ENCODE data around the gene CEP85. TPM values are rescaled to one million over a fixed set of nuclear protein-coding genes. Genes with fewer than 3 reads are reported as not detected.
"Not testable (repeated sequence)": the region's sequence is repeated elsewhere in the genome, so short reads cannot be mapped to it uniquely, and the experiment has no call there.

CEP85 gene
- total RNA-seq, 4 donors from 2014 or later, result 1.8 to 14.0 (median 5.3) TPM

DNA sequence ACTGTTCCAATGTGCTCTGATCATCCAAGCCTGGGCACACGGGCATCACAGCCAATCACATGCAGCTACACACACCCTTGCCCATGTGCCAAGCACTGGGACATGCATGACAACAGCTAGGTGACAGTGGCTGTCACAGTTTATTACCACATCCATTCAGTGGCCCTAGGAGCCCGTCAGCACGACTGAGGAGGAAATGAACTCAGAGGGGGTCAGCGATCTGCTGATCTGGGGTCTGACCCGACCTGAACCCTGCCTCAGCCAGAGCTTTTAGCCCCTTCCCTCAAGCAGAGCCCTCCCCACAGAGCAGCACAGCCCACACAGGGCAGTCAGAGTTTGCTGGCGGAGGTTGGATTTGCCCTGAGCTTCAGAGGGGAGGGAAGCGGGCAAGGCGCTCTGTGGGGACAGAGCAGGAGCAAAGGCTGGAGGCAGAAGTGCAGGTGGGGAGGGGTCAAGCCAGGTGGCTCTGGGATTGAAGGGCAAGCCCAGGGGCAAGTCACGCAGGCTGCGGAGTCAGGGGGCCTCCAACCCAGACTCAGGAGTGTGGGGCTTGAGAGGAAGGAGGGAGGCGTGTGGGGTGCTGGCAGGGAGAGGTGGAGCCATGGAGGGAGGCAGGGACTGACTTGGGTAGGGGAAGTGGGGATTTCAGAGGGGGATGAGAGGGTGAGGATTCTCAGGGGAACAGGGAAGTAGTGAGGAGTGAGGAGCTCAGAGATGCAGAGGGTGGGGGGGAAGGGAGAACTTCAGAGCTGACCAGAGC lies 56.3 kb downstream of the CEP85 start:
- TF ChIP-seq POLR2A (IDR thresholded peaks at IDR 0.05), result no peak
- TF ChIP-seq, protein P1, sequence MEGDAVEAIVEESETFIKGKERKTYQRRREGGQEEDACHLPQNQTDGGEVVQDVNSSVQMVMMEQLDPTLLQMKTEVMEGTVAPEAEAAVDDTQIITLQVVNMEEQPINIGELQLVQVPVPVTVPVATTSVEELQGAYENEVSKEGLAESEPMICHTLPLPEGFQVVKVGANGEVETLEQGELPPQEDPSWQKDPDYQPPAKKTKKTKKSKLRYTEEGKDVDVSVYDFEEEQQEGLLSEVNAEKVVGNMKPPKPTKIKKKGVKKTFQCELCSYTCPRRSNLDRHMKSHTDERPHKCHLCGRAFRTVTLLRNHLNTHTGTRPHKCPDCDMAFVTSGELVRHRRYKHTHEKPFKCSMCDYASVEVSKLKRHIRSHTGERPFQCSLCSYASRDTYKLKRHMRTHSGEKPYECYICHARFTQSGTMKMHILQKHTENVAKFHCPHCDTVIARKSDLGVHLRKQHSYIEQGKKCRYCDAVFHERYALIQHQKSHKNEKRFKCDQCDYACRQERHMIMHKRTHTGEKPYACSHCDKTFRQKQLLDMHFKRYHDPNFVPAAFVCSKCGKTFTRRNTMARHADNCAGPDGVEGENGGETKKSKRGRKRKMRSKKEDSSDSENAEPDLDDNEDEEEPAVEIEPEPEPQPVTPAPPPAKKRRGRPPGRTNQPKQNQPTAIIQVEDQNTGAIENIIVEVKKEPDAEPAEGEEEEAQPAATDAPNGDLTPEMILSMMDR (IDR thresholded peaks at IDR 0.05), result no peak
- Histone ChIP-seq H3K4me3 (no peak overlapping the region), H3K4me1 (no peaks in the 10 kb centered on the region), H3K27ac (no peak overlapping the region), H3K36me3 (no peaks in the 10 kb centered on the region), H3K9me3 (no peaks in the 10 kb centered on the region), H3K27me3 (no peaks in the 10 kb centered on the region)
- no peak for DNase-seq
- intact Hi-C loops (cut with DNase I; ENCODE audit: low total_unique reads), result no loop called here

DNA sequence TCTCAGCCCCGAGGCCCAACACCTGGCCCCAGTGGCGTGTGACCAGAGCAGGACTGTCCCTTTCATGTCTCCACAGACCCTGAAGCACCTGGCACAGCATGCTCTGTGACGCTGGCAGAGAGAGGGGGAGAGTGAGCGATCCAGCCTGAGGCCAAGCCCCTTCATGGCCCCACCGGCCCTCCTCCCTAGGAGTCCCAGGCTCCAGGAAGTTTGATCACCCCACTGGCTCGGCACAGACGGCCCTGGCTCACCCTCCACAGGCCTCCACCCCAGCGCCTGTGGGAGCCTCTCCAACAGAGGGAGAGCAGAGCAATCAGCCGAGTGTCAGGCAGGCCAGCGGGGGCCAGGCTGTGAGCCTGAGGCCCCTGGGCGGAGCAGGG lies 56.9 kb downstream of the CEP85 start:
- H3K9me3 ChIP-seq, result no peaks in the 10 kb centered on the region
- no peaks in the 10 kb centered on the region for H3K36me3 ChIP-seq
- intact Hi-C loops (cut with DNase I; ENCODE audit: low total_unique reads), result no loop called here
- H3K4me3 ChIP-seq, result no peak overlapping the region
- no peaks in the 10 kb centered on the region for H3K27me3 ChIP-seq
- no peak overlapping the region for H3K27ac ChIP-seq
- H3K4me1 ChIP-seq, result no peaks in the 10 kb centered on the region
- TF ChIP-seq, protein P1 (IDR thresholded peaks at IDR 0.05), result no peak
- no peak for TF ChIP-seq POLR2A (IDR thresholded peaks at IDR 0.05)
- no peak for DNase-seq

DNA sequence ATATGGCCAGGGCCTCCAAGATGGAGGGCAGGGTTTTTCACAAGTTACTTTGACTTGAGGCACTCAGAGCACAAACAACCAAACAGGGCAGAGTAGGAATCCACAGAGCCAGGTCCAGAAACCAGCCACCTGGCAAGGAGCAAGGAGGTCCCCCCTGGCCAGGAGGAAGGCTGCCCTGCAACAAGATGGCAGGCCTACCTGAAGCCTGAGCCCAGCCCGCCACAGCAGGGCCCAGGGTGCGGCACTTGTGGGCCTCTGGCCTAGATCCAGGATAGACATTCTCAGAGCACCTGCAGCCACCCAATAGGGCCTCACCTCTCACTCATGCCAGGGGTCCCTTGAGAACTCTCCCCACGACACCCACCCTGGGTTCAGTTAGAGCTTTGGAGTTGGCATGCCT lies 57.4 kb downstream of the CEP85 start:
- intact Hi-C loops (cut with DNase I; ENCODE audit: low total_unique reads), result no loop called here
- no peaks in the 10 kb centered on the region for H3K4me1 ChIP-seq
- TF ChIP-seq POLR2A (IDR thresholded peaks at IDR 0.05), result no peak
- TF ChIP-seq, protein P1 (IDR thresholded peaks at IDR 0.05), result no peak

DNA sequence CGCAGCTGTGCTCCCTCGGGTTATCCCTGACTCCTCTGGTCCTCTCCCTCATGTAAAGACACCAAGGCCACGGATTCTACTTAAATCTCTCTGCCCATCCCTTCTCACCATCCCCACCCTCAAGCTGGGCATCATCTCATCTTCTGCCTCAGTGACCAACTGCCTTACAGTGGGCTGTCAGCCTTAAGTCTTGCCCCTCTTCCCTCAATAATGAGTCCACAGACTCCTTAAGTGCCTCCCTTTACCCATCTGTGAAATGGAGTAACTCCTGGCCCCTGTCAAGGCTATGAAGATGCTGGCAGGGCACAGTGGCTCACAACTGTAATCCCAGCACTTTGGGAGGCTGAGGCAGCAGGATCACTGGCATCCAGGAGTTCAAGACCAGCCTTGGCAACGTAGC lies 57.9 kb downstream of the CEP85 start:
- intact Hi-C loops (cut with DNase I; ENCODE audit: low total_unique reads), result no loop called here

More for the DNA sequence above, 57.4 kb downstream of the CEP85 start:
- Histone ChIP-seq H3K4me3 (no peak overlapping the region), H3K27me3 (no peaks in the 10 kb centered on the region), H3K27ac (no peak overlapping the region), H3K36me3 (no peaks in the 10 kb centered on the region), H3K9me3 (no peaks in the 10 kb centered on the region)
- DNase-seq, result no peak

DNA sequence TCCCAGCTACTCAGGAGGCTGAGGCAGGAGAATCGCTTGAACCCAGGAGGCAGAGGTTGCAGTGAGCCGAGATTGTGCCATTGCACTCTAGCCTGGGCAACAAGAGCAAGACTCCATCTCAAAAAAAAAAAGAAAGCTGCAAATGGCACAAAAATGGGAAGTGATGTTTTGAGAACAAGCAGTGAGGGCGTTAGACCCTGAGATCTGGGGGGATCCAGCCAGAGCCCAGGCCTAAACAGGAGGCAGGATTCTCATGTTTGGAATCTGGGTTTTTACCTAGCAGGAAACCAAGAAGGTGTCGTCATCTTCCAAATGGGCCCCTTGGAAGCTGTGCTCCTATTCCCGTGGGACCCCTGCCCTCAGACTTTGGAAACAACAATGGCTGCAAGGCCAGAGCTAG lies 58.7 kb downstream of the CEP85 start:
- intact Hi-C loops (cut with DNase I; ENCODE audit: low total_unique reads); DNase-seq; H3K27me3 ChIP-seq; H3K27ac ChIP-seq; H3K4me1 ChIP-seq; H3K9me3 ChIP-seq; H3K36me3 ChIP-seq; H3K4me3 ChIP-seq: not testable (repeated sequence)

More for the DNA sequence above, 57.9 kb downstream of the CEP85 start:
- H3K9me3 ChIP-seq, result no peaks in the 10 kb centered on the region
- H3K4me3 ChIP-seq, result no peak overlapping the region
- H3K36me3 ChIP-seq, result no peaks in the 10 kb centered on the region
- TF ChIP-seq, protein P1 (IDR thresholded peaks at IDR 0.05), result no peak
- no peak for TF ChIP-seq POLR2A (IDR thresholded peaks at IDR 0.05)
- DNase-seq, result no peak
- no peaks in the 10 kb centered on the region for H3K4me1 ChIP-seq
- H3K27ac ChIP-seq, result no peak overlapping the region
- H3K27me3 ChIP-seq, result no peaks in the 10 kb centered on the region
